Measurements from ENCODE around the gene PXYLP1. TPM values are rescaled to one million over a fixed set of nuclear protein-coding genes. Genes with fewer than 3 reads are reported as not detected.

The PXYLP1 gene, protein sequence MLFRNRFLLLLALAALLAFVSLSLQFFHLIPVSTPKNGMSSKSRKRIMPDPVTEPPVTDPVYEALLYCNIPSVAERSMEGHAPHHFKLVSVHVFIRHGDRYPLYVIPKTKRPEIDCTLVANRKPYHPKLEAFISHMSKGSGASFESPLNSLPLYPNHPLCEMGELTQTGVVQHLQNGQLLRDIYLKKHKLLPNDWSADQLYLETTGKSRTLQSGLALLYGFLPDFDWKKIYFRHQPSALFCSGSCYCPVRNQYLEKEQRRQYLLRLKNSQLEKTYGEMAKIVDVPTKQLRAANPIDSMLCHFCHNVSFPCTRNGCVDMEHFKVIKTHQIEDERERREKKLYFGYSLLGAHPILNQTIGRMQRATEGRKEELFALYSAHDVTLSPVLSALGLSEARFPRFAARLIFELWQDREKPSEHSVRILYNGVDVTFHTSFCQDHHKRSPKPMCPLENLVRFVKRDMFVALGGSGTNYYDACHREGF
- polyA plus RNA-seq (93.9 and 109 TPM in 2 replicates), polyA minus RNA-seq (91.5 and 113 TPM in 2 replicates)

DNA sequence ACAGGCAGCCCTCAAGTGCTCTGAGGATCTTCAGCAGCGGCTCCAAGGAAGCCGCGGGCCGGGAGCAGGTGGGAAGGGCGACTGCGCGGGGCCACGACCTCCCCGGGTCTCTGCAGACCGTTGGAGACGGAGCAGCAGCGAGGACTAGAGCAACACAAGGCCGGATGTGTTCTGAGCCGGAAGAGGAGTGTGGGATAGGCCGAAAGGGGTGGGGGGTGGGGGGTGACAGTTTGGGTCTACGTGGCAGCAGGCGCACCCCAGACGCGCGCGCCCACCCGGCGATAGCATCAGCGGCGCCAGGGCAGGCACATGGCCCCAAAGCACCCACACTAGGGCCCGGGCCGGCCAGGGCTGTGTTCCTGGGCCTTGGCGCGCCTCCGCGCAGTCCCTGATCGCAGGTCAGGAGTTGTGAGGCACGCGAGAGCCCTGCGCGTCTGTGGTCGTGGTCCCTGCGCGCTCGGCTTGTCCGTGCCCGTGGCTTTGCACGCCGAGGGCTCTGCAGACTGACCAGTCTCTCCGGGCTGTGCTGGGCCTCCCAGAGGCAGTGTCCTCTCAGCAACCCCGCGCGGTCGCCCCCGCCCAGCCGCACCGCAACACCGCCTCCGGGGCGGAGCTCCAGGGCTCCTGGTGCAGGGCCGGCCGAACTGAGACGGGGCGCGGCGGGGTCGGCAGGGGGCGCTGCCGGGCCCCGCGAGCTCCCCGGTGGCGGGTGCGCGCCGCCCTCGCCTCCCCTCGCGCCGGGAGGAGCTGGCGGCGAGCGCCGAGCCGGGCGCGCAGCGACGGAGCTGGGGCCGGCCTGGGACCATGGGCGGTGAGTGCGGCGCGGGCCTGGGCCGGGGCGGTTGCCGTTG is at the start of gene PXYLP1:
Gene PXYLP1, plus strand, starts transcription at position 725 of the 851 bp plus-strand sequence. CDS start 28,351 bp downstream, outside the sequence.
- H3K79me2 ChIP-seq (replicated peaks; ENCODE audit: insufficient read depth, low read length) = peaks cover 9% of the 10 kb centered on the region
- H3K27me3 ChIP-seq (ENCODE audit: insufficient read depth, low read depth, low read length) = no peaks in the 10 kb centered on the region
- peak within 1 kb of the TSS; percentile 90 for H3K4me3 ChIP-seq (ENCODE audit: low read length)
- TF ChIP-seq REST (IDR thresholded peaks at IDR 0.05; ENCODE audit: borderline replicate concordance) (no peak), MXI1 (conservative IDR thresholded peaks at IDR 0.05; ENCODE audit: poor library complexity, severe bottlenecking) (peak; percentile 51), TAF1 (IDR thresholded peaks at IDR 0.05; ENCODE audit: low read depth) (no peak), SMC3 (conservative IDR thresholded peaks at IDR 0.05; ENCODE audit: poor library complexity) (peak; percentile 69), RAD21 (conservative IDR thresholded peaks at IDR 0.05) (peak; percentile 61), EP300 (conservative IDR thresholded peaks at IDR 0.05; ENCODE audit: poor library complexity, severe bottlenecking) (no peak), POLR2AphosphoS5 (IDR thresholded peaks at IDR 0.05) (peak; percentile 79), EZH2 (IDR thresholded peaks at IDR 0.05; ENCODE audit: borderline replicate concordance, insufficient read depth, low read length, poor library complexity, severe bottlenecking) (no peak)
- TF ChIP-seq, protein P1, sequence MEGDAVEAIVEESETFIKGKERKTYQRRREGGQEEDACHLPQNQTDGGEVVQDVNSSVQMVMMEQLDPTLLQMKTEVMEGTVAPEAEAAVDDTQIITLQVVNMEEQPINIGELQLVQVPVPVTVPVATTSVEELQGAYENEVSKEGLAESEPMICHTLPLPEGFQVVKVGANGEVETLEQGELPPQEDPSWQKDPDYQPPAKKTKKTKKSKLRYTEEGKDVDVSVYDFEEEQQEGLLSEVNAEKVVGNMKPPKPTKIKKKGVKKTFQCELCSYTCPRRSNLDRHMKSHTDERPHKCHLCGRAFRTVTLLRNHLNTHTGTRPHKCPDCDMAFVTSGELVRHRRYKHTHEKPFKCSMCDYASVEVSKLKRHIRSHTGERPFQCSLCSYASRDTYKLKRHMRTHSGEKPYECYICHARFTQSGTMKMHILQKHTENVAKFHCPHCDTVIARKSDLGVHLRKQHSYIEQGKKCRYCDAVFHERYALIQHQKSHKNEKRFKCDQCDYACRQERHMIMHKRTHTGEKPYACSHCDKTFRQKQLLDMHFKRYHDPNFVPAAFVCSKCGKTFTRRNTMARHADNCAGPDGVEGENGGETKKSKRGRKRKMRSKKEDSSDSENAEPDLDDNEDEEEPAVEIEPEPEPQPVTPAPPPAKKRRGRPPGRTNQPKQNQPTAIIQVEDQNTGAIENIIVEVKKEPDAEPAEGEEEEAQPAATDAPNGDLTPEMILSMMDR (IDR thresholded peaks at IDR 0.05; ENCODE audit: poor library complexity, severe bottlenecking) = peak; percentile 94
- peak within 1 kb of the TSS; percentile 92 for H3K4me2 ChIP-seq (ENCODE audit: low read length)
- no peaks in the 10 kb centered on the region for H3K9me3 ChIP-seq (ENCODE audit: low read length)
- no peaks in the 10 kb centered on the region for H4K20me1 ChIP-seq (ENCODE audit: insufficient read depth)
- peak within 1 kb of the TSS; percentile 81 for H3K9ac ChIP-seq (ENCODE audit: low read length)
- no peaks in the 10 kb centered on the region for H3K36me3 ChIP-seq (ENCODE audit: insufficient read depth, low read length)
- H3K27ac ChIP-seq (ENCODE audit: low read length) = peak within 1 kb of the TSS; percentile 69
- no peaks in the 10 kb centered on the region for H3K9me2 ChIP-seq (ENCODE audit: insufficient read depth, low read length)
- H3F3A ChIP-seq (ENCODE audit: insufficient read depth, low read length, poor library complexity, severe bottlenecking) = no peaks in the 10 kb centered on the region
- peak within 1 kb of the TSS; percentile 76 for H2AFZ ChIP-seq (ENCODE audit: low read depth, low read length)

DNA sequence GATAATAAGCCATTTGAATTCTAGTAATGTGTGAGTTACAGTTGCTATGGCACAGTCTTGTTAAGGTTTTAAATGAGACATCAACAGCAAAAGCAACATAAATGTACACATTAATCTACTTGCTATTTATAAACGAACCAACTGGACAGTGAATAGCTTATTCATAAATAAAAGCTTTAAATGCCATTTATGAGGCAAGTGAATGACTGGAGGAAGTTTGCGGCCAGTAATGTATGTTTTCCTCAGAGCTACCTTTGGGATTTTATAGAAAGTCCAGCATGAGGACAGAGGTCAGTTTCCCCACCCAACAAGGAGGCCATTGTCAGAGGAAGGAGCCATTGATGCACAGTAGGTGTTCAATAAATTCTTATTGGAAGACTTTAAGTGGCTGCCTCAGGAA is 48.0 kb upstream of the PXYLP1 start:
- Histone ChIP-seq H2AFZ (ENCODE audit: low read depth, low read length) (no peak overlapping the region), H3K4me2 (ENCODE audit: low read length) (no peak overlapping the region), H3K9ac (ENCODE audit: low read length) (no peak overlapping the region), H3K9me3 (ENCODE audit: low read length) (no peaks in the 10 kb centered on the region), H3K36me3 (ENCODE audit: insufficient read depth, low read length) (no peaks in the 10 kb centered on the region), H3K9me2 (ENCODE audit: insufficient read depth, low read length) (no peaks in the 10 kb centered on the region), H4K20me1 (ENCODE audit: insufficient read depth) (no peaks in the 10 kb centered on the region), H3K27ac (ENCODE audit: low read length) (no peak overlapping the region), H3K79me2 (replicated peaks; ENCODE audit: insufficient read depth, low read length) (no peaks in the 10 kb centered on the region), H3K27me3 (ENCODE audit: insufficient read depth, low read depth, low read length) (no peaks in the 10 kb centered on the region), H3F3A (ENCODE audit: insufficient read depth, low read length, poor library complexity, severe bottlenecking) (no peaks in the 10 kb centered on the region), H3K4me3 (ENCODE audit: low read length) (no peak overlapping the region)
- TF ChIP-seq SMC3 (conservative IDR thresholded peaks at IDR 0.05; ENCODE audit: poor library complexity) = no peak
- no peak for TF ChIP-seq EP300 (conservative IDR thresholded peaks at IDR 0.05; ENCODE audit: poor library complexity, severe bottlenecking)
- TF ChIP-seq REST (IDR thresholded peaks at IDR 0.05; ENCODE audit: borderline replicate concordance) = no peak
- TF ChIP-seq MXI1 (conservative IDR thresholded peaks at IDR 0.05; ENCODE audit: poor library complexity, severe bottlenecking) = no peak

Measured in neural cell (in vitro differentiated cells).